Central memory CD8-positive, alpha-beta T cell (primary cell): ENCODE measurements around the gene OR2AT4.

ENCODE experiments used
- ATAC-seq: fragments of 150-1000 bp; cut with Tn5 transposase; replicated peaks from 2 replicates; pipeline ENCODE4 v1.10.0; 2022; ENCODE audit warnings: mild to moderate bottlenecking, moderate FRiP score, moderate number of reproducible peaks; ENCODE audit not compliant: poor library complexity, severe bottlenecking; ENCODE audit errors: extremely low read depth
- DNase-seq, 2 donors: peaks; one replicate each; pipeline ENCODE4 v3.0.0; 2021; ENCODE audit warnings: low spot score in 2 of 2
- H3K27ac Mint-ChIP-seq: one replicate; pipeline ENCODE4 v1.8.0; 2022; ENCODE audit warnings: low read depth, mild to moderate bottlenecking, moderate library complexity, mixed read lengths
- H3K27me3 Mint-ChIP-seq: one replicate; pipeline ENCODE4 v1.8.0; 2022; ENCODE audit warnings: mixed read lengths
- H3K36me3 Mint-ChIP-seq: one replicate; pipeline ENCODE4 v1.8.0; 2022; ENCODE audit warnings: mild to moderate bottlenecking, moderate library complexity, mixed read lengths; ENCODE audit not compliant: insufficient read depth
- H3K4me1 Mint-ChIP-seq: one replicate; pipeline ENCODE4 v1.8.0; 2022; ENCODE audit warnings: mixed read lengths
- H3K4me3 Mint-ChIP-seq: one replicate; pipeline ENCODE4 v1.8.0; 2022; ENCODE audit warnings: mild to moderate bottlenecking, moderate library complexity, mixed read lengths
- H3K9me3 Mint-ChIP-seq: one replicate; pipeline ENCODE4 v1.8.0; 2022; ENCODE audit warnings: mixed read lengths

Gene OR2AT4

GRCh38 chr11:75031771-75032549 lies 64.7 kb downstream of the OR2AT4 start:
- DNase-seq = peak; percentile 28 to 42
- no peaks in the 10 kb centered on the region for H3K4me1 Mint-ChIP-seq
- no peak for ATAC-seq
- no peaks in the 10 kb centered on the region for H3K27me3 Mint-ChIP-seq
- H3K27ac Mint-ChIP-seq = no peak overlapping the region
- H3K9me3 Mint-ChIP-seq = no peaks in the 10 kb centered on the region
- H3K36me3 Mint-ChIP-seq = no peaks in the 10 kb centered on the region
- H3K4me3 Mint-ChIP-seq = no peak overlapping the region
